ENCODE results near the gene TEKT3. TPM values are rescaled to one million over a fixed set of nuclear protein-coding genes. Genes with fewer than 3 reads are reported as not detected.

The TEKT3 gene
- total and polyA plus RNA-seq, 9 of the 15 experiments (the other 6 are each of a cell fraction or from before 2014, with no cell fraction given), result not detected

- no peak overlapping the region for H3K27ac ChIP-seq (ENCODE audit: extremely low read depth, low read depth, low read length)
- no peak overlapping the region for H3K4me3 ChIP-seq
- no peaks in the 10 kb centered on the region for H3K9me3 ChIP-seq (replicated peaks; ENCODE audit: control insufficient read depth, insufficient read depth, low read depth, low read length)
- H3K36me3 ChIP-seq (ENCODE audit: control insufficient read depth, insufficient read depth, low read length), result no peaks in the 10 kb centered on the region
- H3K79me2 ChIP-seq (ENCODE audit: control insufficient read depth, insufficient read depth, low read length), result no peaks in the 10 kb centered on the region
- H3K4me1 ChIP-seq (replicated peaks in 1 of 2; ENCODE audit: control insufficient read depth in 2 of 2, insufficient read depth in 2 of 2, low read length in 2 of 2), result peaks cover under 1 to 7% of the 10 kb centered on the region in 2 experiments; a peak in 4 of 5 replicates
- no peak overlapping the region for H2AFZ ChIP-seq (ENCODE audit: low read depth, low read length)
- BruUV-seq (replicated peaks), result no TSS peak
- DNase-seq (ENCODE audit: extremely low read depth in 1 of 4, low spot score in 3 of 4), result no peak
- H3K27me3 ChIP-seq (ENCODE audit: control insufficient read depth in 2 of 2, insufficient read depth in 2 of 2, low read length in 2 of 2), result peaks cover 0 to 24% of the 10 kb centered on the region in 2 experiments; a peak in 2 of 5 replicates
- ChIA-PET CTCF (ENCODE audit: low intra/inter-chr PET ratio) (no interaction called here), POLR2A (no interaction called here)
- H3K9ac ChIP-seq (ENCODE audit: insufficient read depth in 1 of 2, low read depth in 2 of 2, low read length in 2 of 2), result no peak overlapping the region
- intact Hi-C loops (cut with micrococcal nuclease), result no loop called here
- WGBS (ENCODE audit: insufficient coverage, low coverage, missing lambda C conversion rate), result no CpG with 5 or more reads among the region's 1 CpG
- H3K4me2 ChIP-seq (ENCODE audit: insufficient read depth, low read length), result no peak overlapping the region
- H4K20me1 ChIP-seq (replicated peaks; ENCODE audit: control insufficient read depth, insufficient read depth, low read length), result no peaks in the 10 kb centered on the region
- in situ Hi-C loops (cut with MboI), result loop anchor here (25.0 kb wide), 1 partner anchor 694 kb away; no protein-coding TSS in a partner anchor
- FAIRE-seq, result no peak
- ATAC-seq, result no peak
- no peaks in the 10 kb centered on the region for H3K9me1 ChIP-seq (ENCODE audit: control insufficient read depth, insufficient read depth, low read length)
- no peak for TF ChIP-seq RFX5 (IDR thresholded peaks at IDR 0.05; ENCODE audit: low read depth, low read length)
- TF ChIP-seq, protein P1, sequence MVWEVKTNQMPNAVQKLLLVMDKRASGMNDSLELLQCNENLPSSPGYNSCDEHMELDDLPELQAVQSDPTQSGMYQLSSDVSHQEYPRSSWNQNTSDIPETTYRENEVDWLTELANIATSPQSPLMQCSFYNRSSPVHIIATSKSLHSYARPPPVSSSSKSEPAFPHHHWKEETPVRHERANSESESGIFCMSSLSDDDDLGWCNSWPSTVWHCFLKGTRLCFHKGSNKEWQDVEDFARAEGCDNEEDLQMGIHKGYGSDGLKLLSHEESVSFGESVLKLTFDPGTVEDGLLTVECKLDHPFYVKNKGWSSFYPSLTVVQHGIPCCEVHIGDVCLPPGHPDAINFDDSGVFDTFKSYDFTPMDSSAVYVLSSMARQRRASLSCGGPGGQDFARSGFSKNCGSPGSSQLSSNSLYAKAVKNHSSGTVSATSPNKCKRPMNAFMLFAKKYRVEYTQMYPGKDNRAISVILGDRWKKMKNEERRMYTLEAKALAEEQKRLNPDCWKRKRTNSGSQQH (CRISPR knock-in tag; IDR thresholded peaks at IDR 0.05), result no peak
- no peak for TF ChIP-seq BMI1 (IDR thresholded peaks at IDR 0.05; ENCODE audit: low read length)
- no peak for TF ChIP-seq ZNF589 (CRISPR knock-in tag; IDR thresholded peaks at IDR 0.05; ENCODE audit: low read depth)
- TF ChIP-seq, protein P2, sequence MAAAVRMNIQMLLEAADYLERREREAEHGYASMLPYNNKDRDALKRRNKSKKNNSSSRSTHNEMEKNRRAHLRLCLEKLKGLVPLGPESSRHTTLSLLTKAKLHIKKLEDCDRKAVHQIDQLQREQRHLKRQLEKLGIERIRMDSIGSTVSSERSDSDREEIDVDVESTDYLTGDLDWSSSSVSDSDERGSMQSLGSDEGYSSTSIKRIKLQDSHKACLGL (CRISPR knock-in tag; IDR thresholded peaks at IDR 0.05; ENCODE audit: borderline replicate concordance, poor library complexity, severe bottlenecking), result no peak
- TF ChIP-seq POLR2AphosphoS5 (IDR thresholded peaks at IDR 0.05; ENCODE audit: control insufficient read depth, insufficient read depth, low read depth, low read length), result no peak
- TF ChIP-seq, protein P3, sequence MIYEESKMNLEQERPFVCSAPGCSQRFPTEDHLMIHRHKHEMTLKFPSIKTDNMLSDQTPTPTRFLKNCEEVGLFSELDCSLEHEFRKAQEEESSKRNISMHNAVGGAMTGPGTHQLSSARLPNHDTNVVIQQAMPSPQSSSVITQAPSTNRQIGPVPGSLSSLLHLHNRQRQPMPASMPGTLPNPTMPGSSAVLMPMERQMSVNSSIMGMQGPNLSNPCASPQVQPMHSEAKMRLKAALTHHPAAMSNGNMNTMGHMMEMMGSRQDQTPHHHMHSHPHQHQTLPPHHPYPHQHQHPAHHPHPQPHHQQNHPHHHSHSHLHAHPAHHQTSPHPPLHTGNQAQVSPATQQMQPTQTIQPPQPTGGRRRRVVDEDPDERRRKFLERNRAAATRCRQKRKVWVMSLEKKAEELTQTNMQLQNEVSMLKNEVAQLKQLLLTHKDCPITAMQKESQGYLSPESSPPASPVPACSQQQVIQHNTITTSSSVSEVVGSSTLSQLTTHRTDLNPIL (CRISPR knock-in tag; IDR thresholded peaks at IDR 0.05), result no peak
- TF ChIP-seq NCOR1 (IDR thresholded peaks at IDR 0.05), result no peak
- TF ChIP-seq CUX1 (CRISPR knock-in tag; IDR thresholded peaks at IDR 0.05), result no peak
- TF ChIP-seq CTCFL (IDR thresholded peaks at IDR 0.05; ENCODE audit: borderline replicate concordance, insufficient read depth, low read depth, low read length, poor library complexity, severe bottlenecking), result no peak
- TF ChIP-seq SP2 (IDR thresholded peaks at IDR 0.05; ENCODE audit: extremely low read depth, low read depth, low read length, poor library complexity, severe bottlenecking), result no peak
These were observed 72.9 kb downstream of the TEKT3 start for GRCh38 chr17:15268461-15268860.

Data from K562 (cell line).